ENCODE data around the gene ING2.
"Not testable (repeated sequence)": the region's sequence is repeated elsewhere in the genome, so short reads cannot be mapped to it uniquely, and the experiment has no call there.

DNA sequence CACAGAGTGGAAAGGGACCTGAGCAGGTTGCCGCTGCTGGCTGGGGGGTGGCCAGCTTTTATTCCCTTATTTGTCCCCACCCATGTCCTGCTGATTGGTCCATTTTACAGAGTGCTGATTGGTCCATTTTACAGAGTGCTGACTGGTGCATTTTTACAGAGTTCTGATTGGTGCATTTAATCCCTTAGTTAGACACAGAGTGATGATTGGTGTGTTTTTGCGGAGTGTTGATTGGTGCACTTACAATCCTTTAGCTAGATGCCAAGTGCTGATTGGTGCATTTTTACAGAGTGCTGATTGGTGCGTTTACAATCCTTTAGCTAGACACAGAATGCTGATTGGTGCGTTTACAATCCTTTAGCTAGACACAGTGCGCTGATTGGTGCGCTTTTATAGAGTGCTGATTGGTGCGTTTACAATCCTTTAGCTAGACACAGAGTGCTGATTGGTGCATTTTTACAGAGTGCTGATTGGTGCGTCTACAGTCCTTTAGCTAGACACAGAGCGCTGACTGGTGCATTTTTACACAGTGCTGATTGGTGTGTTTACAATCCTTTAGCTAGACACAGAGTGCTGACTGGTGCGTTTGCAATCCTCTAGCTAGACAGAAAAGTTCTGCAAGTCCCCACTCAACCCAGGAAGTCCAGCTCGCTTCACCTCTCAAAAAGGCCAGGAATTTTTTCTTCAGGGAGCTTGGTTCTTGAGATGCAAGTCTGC is 40.8 kb upstream of the ING2 start:
- not testable (repeated sequence) for TF ChIP-seq POLR2A (IDR thresholded peaks at IDR 0.05)
- TF ChIP-seq, protein P1, sequence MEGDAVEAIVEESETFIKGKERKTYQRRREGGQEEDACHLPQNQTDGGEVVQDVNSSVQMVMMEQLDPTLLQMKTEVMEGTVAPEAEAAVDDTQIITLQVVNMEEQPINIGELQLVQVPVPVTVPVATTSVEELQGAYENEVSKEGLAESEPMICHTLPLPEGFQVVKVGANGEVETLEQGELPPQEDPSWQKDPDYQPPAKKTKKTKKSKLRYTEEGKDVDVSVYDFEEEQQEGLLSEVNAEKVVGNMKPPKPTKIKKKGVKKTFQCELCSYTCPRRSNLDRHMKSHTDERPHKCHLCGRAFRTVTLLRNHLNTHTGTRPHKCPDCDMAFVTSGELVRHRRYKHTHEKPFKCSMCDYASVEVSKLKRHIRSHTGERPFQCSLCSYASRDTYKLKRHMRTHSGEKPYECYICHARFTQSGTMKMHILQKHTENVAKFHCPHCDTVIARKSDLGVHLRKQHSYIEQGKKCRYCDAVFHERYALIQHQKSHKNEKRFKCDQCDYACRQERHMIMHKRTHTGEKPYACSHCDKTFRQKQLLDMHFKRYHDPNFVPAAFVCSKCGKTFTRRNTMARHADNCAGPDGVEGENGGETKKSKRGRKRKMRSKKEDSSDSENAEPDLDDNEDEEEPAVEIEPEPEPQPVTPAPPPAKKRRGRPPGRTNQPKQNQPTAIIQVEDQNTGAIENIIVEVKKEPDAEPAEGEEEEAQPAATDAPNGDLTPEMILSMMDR (IDR thresholded peaks at IDR 0.05) = not testable (repeated sequence)
